CD4-positive, CD25-positive, alpha-beta regulatory T cell (primary cell): ENCODE results near the gene ESAM. TPM values are rescaled to one million over a fixed set of nuclear protein-coding genes. Genes with fewer than 3 reads are reported as not detected.

Experiments
- ATAC-seq, 2 donors: fragments of 150-1000 bp; cut with Tn5 transposase; one replicate each; pipeline ENCODE4 v1.10.0; 2021; ENCODE audit warnings: low read depth in 2 of 2, moderate number of reproducible peaks in 2 of 2, moderate library complexity in 1 of 2
- DNase-seq, 3 donors: peaks; one replicate each; pipeline versions ENCODE4 v3.0.0 to v3.0.0-alpha.2; 2012 to 2022; ENCODE audit warnings: mixed read lengths in 1 of 3
- H3K27ac ChIP-seq: one replicate; pipeline ENCODE4 v1.7.0; 2013; ENCODE audit warnings: mild to moderate bottlenecking, low read length; ENCODE audit not compliant: insufficient read depth, poor library complexity, severe bottlenecking
- H3K27me3 ChIP-seq: one replicate; pipeline ENCODE4 v1.7.0; 2013; ENCODE audit warnings: low read length; ENCODE audit not compliant: control insufficient read depth, insufficient read depth
- H3K36me3 ChIP-seq: one replicate; pipeline ENCODE4 v1.7.0; 2013; ENCODE audit warnings: mild to moderate bottlenecking, low read length, moderate library complexity; ENCODE audit not compliant: control insufficient read depth, insufficient read depth
- H3K4me1 ChIP-seq: 2 replicates; pipeline ENCODE4 v1.7.0; 2013; ENCODE audit warnings: mild to moderate bottlenecking, low read length; ENCODE audit not compliant: insufficient read depth, control insufficient read depth, poor library complexity, severe bottlenecking
- H3K4me3 ChIP-seq: one replicate; pipeline ENCODE4 v1.7.0; 2013; ENCODE audit warnings: low read depth, mild to moderate bottlenecking, low read length, moderate library complexity
- H3K9me3 ChIP-seq, 2 experiments: 1 replicate in 1 of 2; 2 replicates in 1 of 2; pipeline ENCODE4 v1.7.0; 2013; ENCODE audit warnings: low read length in 2 of 2, mild to moderate bottlenecking in 1 of 2, moderate library complexity in 1 of 2; ENCODE audit not compliant: control insufficient read depth in 2 of 2
- H3K27ac Mint-ChIP-seq, 3 donors: one replicate each; pipeline ENCODE4 v1.8.0; 2020 to 2022; ENCODE audit warnings: mild to moderate bottlenecking in 3 of 3, mixed read lengths in 3 of 3, moderate library complexity in 2 of 3
- H3K27me3 Mint-ChIP-seq: one replicate; pipeline ENCODE4 v1.8.0; 2022; ENCODE audit warnings: mild to moderate bottlenecking, mixed read lengths
- H3K36me3 Mint-ChIP-seq: one replicate; pipeline ENCODE4 v1.8.0; 2020; ENCODE audit warnings: mixed read lengths
- H3K4me1 Mint-ChIP-seq, 4 donors: one replicate each; pipeline ENCODE4 v1.8.0; 2020 to 2022; ENCODE audit warnings: mixed read lengths in 4 of 4, mild to moderate bottlenecking in 1 of 4
- H3K4me3 Mint-ChIP-seq, 4 donors: one replicate each; pipeline ENCODE4 v1.8.0; 2020 to 2022; ENCODE audit warnings: mild to moderate bottlenecking in 4 of 4, mixed read lengths in 4 of 4, moderate library complexity in 3 of 4
- H3K9me3 Mint-ChIP-seq, 7 donors: one replicate each; pipeline ENCODE4 v1.8.0; 2020 to 2022; ENCODE audit warnings: mixed read lengths in 7 of 7, mild to moderate bottlenecking in 3 of 7, moderate library complexity in 2 of 7
- polyA plus RNA-seq, 4 donors: library from polyadenylated mRNA; unstranded; fragments of 300-500 nt; fragmentation: Illumina TruSeq; gene quantifications; one replicate each; pipeline ENCODE4 v1.2.3, GENCODE V29; 2021
- total RNA-seq: library from RNA; stranded (reverse); gene quantifications from one replicate; pipeline ENCODE4 v1.2.3, GENCODE V29; 2022

ESAM gene
- total and polyA plus RNA-seq, 5 donors from 2014 or later, result 0.55 to 3.1 (median 2.6) TPM; not detected in 1

GRCh38 chr11:124748481-124749343 lies 13.4 kb downstream of the ESAM start:
- no peaks in the 10 kb centered on the region for H3K9me3 Mint-ChIP-seq
- H3K27ac Mint-ChIP-seq, result peak overlapping the region in 1 of 3 donors; percentile 5
- H3K27ac ChIP-seq, result no peak overlapping the region

DNA sequence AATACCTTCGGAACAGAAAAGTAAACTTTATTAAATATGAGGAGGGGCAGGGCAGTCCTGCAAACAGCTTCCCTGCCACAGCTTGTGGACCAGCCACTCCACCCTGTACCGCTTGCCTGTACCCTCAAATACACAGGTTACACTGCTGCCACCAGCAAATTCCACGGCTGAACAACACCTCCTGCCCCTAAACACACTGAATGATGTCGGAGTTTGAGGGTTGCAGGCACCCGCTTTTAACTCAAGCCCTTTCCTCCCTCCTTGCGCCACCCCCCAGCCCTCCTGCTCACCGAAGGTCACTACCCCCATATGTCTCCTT lies 14.0 kb downstream of the ESAM start:
- no peaks in the 10 kb centered on the region for H3K27me3 ChIP-seq
- peaks cover 7% of the 10 kb centered on the region for H3K4me1 ChIP-seq
- peak overlapping the region in 3 of 4 donors; percentile 40 to 96 (median 62) for H3K4me3 Mint-ChIP-seq
- H3K4me3 ChIP-seq, result no peak overlapping the region
- no peak overlapping the region for H3K27ac ChIP-seq
- H3K4me1 Mint-ChIP-seq, result peaks cover 0 to 24% (median 3%) of the 10 kb centered on the region in 4 donors
- no peaks in the 10 kb centered on the region for H3K36me3 Mint-ChIP-seq
- peaks cover 14% of the 10 kb centered on the region for H3K27me3 Mint-ChIP-seq
- no peaks in the 10 kb centered on the region for H3K36me3 ChIP-seq
- H3K27ac Mint-ChIP-seq, result no peak overlapping the region
- DNase-seq (no peak), ATAC-seq (no peak)
- no peaks in the 10 kb centered on the region for H3K9me3 Mint-ChIP-seq
- H3K9me3 ChIP-seq, result no peaks in the 10 kb centered on the region

More at GRCh38 chr11:124748481-124749343, 13.4 kb downstream of the ESAM start:
- DNase-seq, result no peak
- Histone ChIP-seq H3K9me3 (no peaks in the 10 kb centered on the region), H3K4me3 (no peak overlapping the region), H3K27me3 (no peaks in the 10 kb centered on the region), H3K36me3 (no peaks in the 10 kb centered on the region), H3K4me1 (peaks cover 7% of the 10 kb centered on the region)
- Mint-ChIP-seq H3K36me3 (no peaks in the 10 kb centered on the region), H3K27me3 (peaks cover 14% of the 10 kb centered on the region), H3K4me3 (peak overlapping the region in 3 of 4 donors; percentile 40 to 96 (median 62)), H3K4me1 (peaks cover 0 to 24% (median 3%) of the 10 kb centered on the region in 4 donors)
- ATAC-seq, result no peak

- Histone ChIP-seq H3K36me3 (no peaks in the 10 kb centered on the region), H3K9me3 (no peaks in the 10 kb centered on the region), H3K4me1 (peaks cover 7% of the 10 kb centered on the region), H3K4me3 (peak overlapping the region; percentile 86), H3K27ac (no peak overlapping the region), H3K27me3 (no peaks in the 10 kb centered on the region)
- H3K27ac Mint-ChIP-seq, result peak overlapping the region; percentile 66 to 98 (median 84)
- peaks cover 0 to 24% (median 3%) of the 10 kb centered on the region in 4 donors for H3K4me1 Mint-ChIP-seq
- H3K4me3 Mint-ChIP-seq, result peak overlapping the region; percentile 95 to 100 (median 98)
- DNase-seq, result no peak
- no peaks in the 10 kb centered on the region for H3K36me3 Mint-ChIP-seq
- no peak for ATAC-seq
- H3K9me3 Mint-ChIP-seq, result no peaks in the 10 kb centered on the region
- peaks cover 14% of the 10 kb centered on the region for H3K27me3 Mint-ChIP-seq
These were observed 14.5 kb downstream of the ESAM start for GRCh38 chr11:124747406-124748099.

DNA sequence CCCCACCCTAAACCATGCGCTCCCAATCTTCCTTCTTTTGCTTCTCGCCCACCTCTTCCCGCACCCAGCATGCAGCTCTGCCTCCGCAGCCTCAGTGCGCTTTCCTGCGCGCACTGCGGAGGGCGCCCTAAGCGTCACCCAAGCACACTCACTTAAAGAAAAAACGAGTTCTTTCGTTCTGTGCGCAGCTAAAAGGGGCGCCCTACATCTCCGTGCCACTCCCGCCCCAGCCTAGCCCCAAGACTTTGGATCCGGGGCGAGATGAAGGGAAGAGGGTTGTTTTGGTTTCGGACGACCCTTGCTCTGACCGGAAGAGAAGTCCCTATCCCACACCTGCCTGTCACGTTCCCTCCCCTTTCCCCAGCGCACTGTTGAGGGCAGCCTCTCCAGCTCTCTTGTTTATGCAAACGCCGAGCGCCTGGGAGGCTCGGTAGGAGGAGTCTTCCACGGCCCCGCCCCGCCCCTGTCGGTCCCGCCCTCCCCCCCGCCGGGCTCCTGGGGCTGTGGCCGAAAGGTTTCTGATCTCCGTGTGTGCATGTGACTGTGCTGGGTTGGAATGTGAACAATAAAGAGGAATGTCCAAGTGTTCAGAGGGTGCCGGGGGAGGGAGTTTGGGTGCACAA lies 15.4 kb downstream of the ESAM start:
- Mint-ChIP-seq H3K4me1 (peaks cover 0 to 24% (median 3%) of the 10 kb centered on the region in 4 donors), H3K27ac (peak overlapping the region; percentile 50 to 98 (median 84)), H3K36me3 (no peaks in the 10 kb centered on the region), H3K4me3 (peak overlapping the region; percentile 95 to 100 (median 98)), H3K27me3 (peaks cover 14% of the 10 kb centered on the region), H3K9me3 (no peaks in the 10 kb centered on the region)
- no peaks in the 10 kb centered on the region for H3K27me3 ChIP-seq
- peak overlapping the region; percentile 45 for H3K27ac ChIP-seq
- DNase-seq (peak; percentile 59 to 83 (median 80)), ATAC-seq (peak; percentile 81 to 86)
- peak overlapping the region; percentile 86 for H3K4me3 ChIP-seq
- H3K9me3 ChIP-seq, result no peaks in the 10 kb centered on the region
- peaks cover 7% of the 10 kb centered on the region for H3K4me1 ChIP-seq
- H3K36me3 ChIP-seq, result no peaks in the 10 kb centered on the region

- H3K27me3 Mint-ChIP-seq, result peaks cover 18% of the 10 kb centered on the region
- H3K9me3 Mint-ChIP-seq, result no peaks in the 10 kb centered on the region
- DNase-seq (peak in 1 of 3 donors; percentile 37), ATAC-seq (peak; percentile 12 to 13)
- H3K9me3 ChIP-seq, result no peaks in the 10 kb centered on the region
- no peaks in the 10 kb centered on the region for H3K36me3 ChIP-seq
- peak overlapping the region; percentile 86 for H3K4me3 ChIP-seq
- H3K27me3 ChIP-seq, result peaks cover 4% of the 10 kb centered on the region
- peak overlapping the region; percentile 50 to 98 (median 84) for H3K27ac Mint-ChIP-seq
- H3K27ac ChIP-seq, result peak overlapping the region; percentile 45
- peak overlapping the region; percentile 95 to 100 (median 98) for H3K4me3 Mint-ChIP-seq
- H3K36me3 Mint-ChIP-seq, result no peaks in the 10 kb centered on the region
- peaks cover 7% of the 10 kb centered on the region for H3K4me1 ChIP-seq
- peaks cover 0 to 30% (median 3%) of the 10 kb centered on the region in 4 donors for H3K4me1 Mint-ChIP-seq
These were observed 16.1 kb downstream of the ESAM start for GRCh38 chr11:124745835-124746620.

GRCh38 chr11:124745270-124745834 lies 16.7 kb downstream of the ESAM start:
- peaks cover 13% of the 10 kb centered on the region for H3K4me1 ChIP-seq
- no peaks in the 10 kb centered on the region for H3K9me3 Mint-ChIP-seq
- H3K9me3 ChIP-seq, result no peaks in the 10 kb centered on the region
- H3K4me3 ChIP-seq, result no peak overlapping the region
- H3K36me3 Mint-ChIP-seq, result no peaks in the 10 kb centered on the region
- DNase-seq (no peak), ATAC-seq (no peak)
- peaks cover 21% of the 10 kb centered on the region for H3K27me3 Mint-ChIP-seq
- H3K27ac Mint-ChIP-seq, result peak overlapping the region in 1 of 3 donors; percentile 77
- no peak overlapping the region for H3K27ac ChIP-seq
- H3K27me3 ChIP-seq, result peaks cover 7% of the 10 kb centered on the region
- peaks cover 0 to 36% (median 9%) of the 10 kb centered on the region in 4 donors for H3K4me1 Mint-ChIP-seq
- H3K36me3 ChIP-seq, result no peaks in the 10 kb centered on the region
- H3K4me3 Mint-ChIP-seq, result peak overlapping the region; percentile 64 to 96 (median 70)

DNA sequence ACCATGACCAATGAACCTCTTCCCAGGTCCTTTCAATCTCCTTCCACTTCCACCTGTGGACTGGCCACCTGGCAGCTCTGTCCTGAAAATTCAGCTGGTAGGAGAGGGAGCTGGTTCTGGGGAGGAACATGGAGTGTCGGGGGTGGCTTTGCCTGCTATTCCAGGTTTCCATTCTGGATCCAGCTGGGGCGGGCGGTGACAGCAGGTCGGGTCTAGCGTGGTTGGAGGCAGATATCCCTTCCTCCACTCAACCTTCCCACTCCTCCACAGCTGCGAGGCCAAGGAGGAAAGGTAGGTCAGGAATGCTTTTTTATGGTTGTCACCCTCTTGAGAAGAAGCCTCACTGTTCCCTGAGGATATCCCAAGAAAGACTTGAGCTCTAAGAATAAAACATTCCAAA lies 19.0 kb downstream of the ESAM start:
- Mint-ChIP-seq H3K4me3 (peak overlapping the region in 2 of 4 donors; percentile 87 to 96), H3K4me1 (peaks cover 4 to 41% (median 12%) of the 10 kb centered on the region in 4 donors), H3K27ac (no peak overlapping the region), H3K27me3 (peaks cover 26% of the 10 kb centered on the region), H3K36me3 (no peaks in the 10 kb centered on the region), H3K9me3 (no peaks in the 10 kb centered on the region)
- no peak for ATAC-seq
- DNase-seq, result no peak
- Histone ChIP-seq H3K4me3 (no peak overlapping the region), H3K27ac (no peak overlapping the region), H3K9me3 (no peaks in the 10 kb centered on the region), H3K27me3 (peaks cover 7% of the 10 kb centered on the region), H3K36me3 (no peaks in the 10 kb centered on the region), H3K4me1 (peaks cover 25% of the 10 kb centered on the region)
